GM20000 (cell line): ENCODE results near the gene IVD.

Source experiments
- DNase-seq: peaks from one replicate; pipeline ENCODE4 v3.0.0; 2012; ENCODE audit warnings: low spot score
- CTCF ChIP-seq: IDR thresholded peaks from 2 replicates; pipeline ENCODE4 v1.5.1; 2012; ENCODE audit warnings: mild to moderate bottlenecking, control low read depth; ENCODE audit errors: extremely low read depth, missing control alignments

The IVD gene

DNA sequence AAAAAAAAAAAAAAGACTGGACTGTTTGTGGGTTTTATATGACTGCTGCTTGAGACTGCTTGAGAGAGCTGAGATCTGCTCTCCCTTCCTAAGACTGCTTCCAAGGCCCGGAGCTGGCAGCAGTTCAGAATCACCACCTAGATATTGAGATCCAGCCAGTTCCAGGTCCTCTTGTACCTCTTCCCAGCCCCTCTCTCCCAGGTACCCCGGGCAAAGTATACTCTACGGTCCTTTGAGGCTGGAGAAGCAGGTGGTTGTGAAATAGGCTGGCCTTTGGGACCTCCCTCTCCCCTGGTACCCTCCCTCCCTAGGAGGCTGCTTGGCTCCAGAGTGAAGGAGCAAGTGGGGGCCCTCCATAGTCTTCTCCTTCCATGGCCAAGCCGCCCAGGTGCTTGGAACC is 22.6 kb downstream of the IVD start:
- TF ChIP-seq CTCF = no peak
- no peak for DNase-seq

- no peak for DNase-seq
- TF ChIP-seq CTCF = no peak
Measured at GRCh38 chr15:40429068-40429710, 23.6 kb downstream of the IVD start.

GRCh38 chr15:40430271-40430805 is 24.7 kb downstream of the IVD start:
- TF ChIP-seq CTCF = no peak
- DNase-seq = no peak

GRCh38 chr15:40435023-40435709 is 29.6 kb downstream of the IVD start:
- DNase-seq = no peak
- no peak for TF ChIP-seq CTCF

- no peak for TF ChIP-seq CTCF
- no peak for DNase-seq
Measured at GRCh38 chr15:40435710-40436089, 30.1 kb downstream of the IVD start.

DNA sequence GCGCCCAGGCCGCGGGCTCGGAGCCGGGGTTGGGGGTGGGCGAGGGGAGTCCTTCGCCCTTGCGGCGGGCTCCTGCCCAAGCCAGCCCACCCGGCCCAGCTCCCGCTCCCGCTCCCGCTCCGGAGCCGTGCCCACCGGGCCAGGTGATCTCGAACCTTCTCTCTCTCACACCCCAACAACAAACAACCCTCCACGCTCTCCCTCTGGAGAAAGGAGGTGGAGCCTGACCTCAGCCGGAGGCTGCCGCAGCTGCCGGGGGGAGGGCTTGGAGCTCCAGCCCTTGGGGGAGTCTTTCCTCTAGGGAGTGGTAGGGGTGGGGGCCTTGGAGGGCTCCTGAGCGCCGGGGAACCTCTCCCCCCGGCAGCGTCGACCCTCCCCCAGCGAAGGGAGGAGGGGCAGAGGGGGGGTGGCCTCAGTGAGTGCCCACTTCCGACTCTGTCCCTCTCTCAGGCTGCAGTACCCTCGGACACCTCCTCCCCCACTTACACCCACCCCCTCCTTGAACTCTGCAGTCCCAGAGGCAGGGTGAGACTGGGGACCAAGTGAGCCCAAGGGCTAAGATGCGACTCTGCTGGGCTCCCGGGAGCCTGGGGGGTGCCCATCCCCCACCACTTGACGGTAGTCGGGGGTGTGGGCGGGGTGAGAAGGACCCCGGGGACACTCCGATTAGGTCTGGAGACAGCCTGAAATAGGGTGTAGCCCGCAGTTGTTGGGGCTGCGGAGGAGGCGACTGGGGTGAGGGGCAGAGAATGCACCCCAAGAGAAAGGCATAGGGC is 30.7 kb downstream of the IVD start:
- peak; percentile 52 for DNase-seq

More for the DNA sequence above, 30.7 kb downstream of the IVD start:
- TF ChIP-seq CTCF = no peak
